Spleen (tissue), 11 donors: ENCODE data around the gene YIF1B. TPM values are rescaled to one million over a fixed set of nuclear protein-coding genes. Genes with fewer than 3 reads are reported as not detected.
A peak's percentile ranks its signal among the peaks of the same experiment; 100 is the strongest.

Experiments
- DNase-seq: peaks from one replicate; pipeline ENCODE4 v3.0.0-alpha.2; 2020
- H3K27ac ChIP-seq, 8 donors: fragments of 200-600 bp; sonication (generic) in 7 of 8; 1 replicate in 4 of 8; 2 replicates in 4 of 8; pipeline versions ENCODE4 v1.5.0 to v1.8.0; 2016 to 2021; ENCODE audit warnings: inconsistent platforms in 4 of 8, mild to moderate bottlenecking in 4 of 8, moderate library complexity in 1 of 8
- H3K27me3 ChIP-seq, 7 donors: fragments of 200-600 bp; sonication (generic) in 6 of 7; replicated peaks in 1 of 7; 1 replicate in 4 of 7; 2 replicates in 3 of 7; pipeline versions ENCODE4 v1.5.0 to v1.8.0; 2016 to 2021; ENCODE audit warnings: inconsistent platforms in 3 of 7, mild to moderate bottlenecking in 1 of 7
- H3K36me3 ChIP-seq, 6 donors: fragments of 200-600 bp; sonication (generic) in 5 of 6; 1 replicate in 4 of 6; 2 replicates in 2 of 6; pipeline versions ENCODE4 v1.5.0 to v1.8.0; 2016 to 2021; ENCODE audit warnings: inconsistent platforms in 2 of 6
- H3K4me1 ChIP-seq, 6 donors: fragments of 200-600 bp; sonication (generic) in 5 of 6; 1 replicate in 3 of 6; 2 replicates in 3 of 6; pipeline versions ENCODE4 v1.5.0 to v1.8.0; 2016 to 2021; ENCODE audit warnings: inconsistent platforms in 3 of 6
- H3K4me3 ChIP-seq, 8 donors: fragments of 200-600 bp; sonication (generic) in 7 of 8; 1 replicate in 4 of 8; 2 replicates in 4 of 8; pipeline versions ENCODE4 v1.5.0 to v1.8.0; 2016 to 2021; ENCODE audit warnings: inconsistent platforms in 4 of 8, mild to moderate bottlenecking in 4 of 8, moderate library complexity in 2 of 8
- H3K9me3 ChIP-seq, 8 donors: fragments of 200-600 bp; sonication (generic) in 7 of 8; 1 replicate in 4 of 8; 2 replicates in 4 of 8; pipeline versions ENCODE4 v1.5.0 to v1.8.0; 2016 to 2021; ENCODE audit warnings: inconsistent platforms in 4 of 8
- CTCF ChIP-seq, 11 experiments: fragments of 200-600 bp in 7 of 11; fragments of 450-650 bp in 4 of 11; sonication (generic) in 4 of 11; IDR thresholded peaks in 8 of 11; conservative IDR thresholded peaks in 3 of 11; 1 replicate in 7 of 11; 2 replicates in 4 of 11; pipeline versions ENCODE4 v1.4.0 to v1.8.0; 2016 to 2021; ENCODE audit warnings: antibody characterized with exemption in 11 of 11, inconsistent platforms in 4 of 11, mild to moderate bottlenecking in 1 of 11
- POLR2A ChIP-seq, 3 donors: fragments of 450-650 bp; IDR thresholded peaks; one replicate each; pipeline ENCODE4 v1.5.1; 2017; ENCODE audit warnings: antibody characterized with exemption in 3 of 3, mild to moderate bottlenecking in 1 of 3
- POLR2AphosphoS5 ChIP-seq, 3 donors: sonication (generic); formaldehyde crosslinking; IDR thresholded peaks; one replicate each; pipeline ENCODE4 v1.5.1; 2017; ENCODE audit warnings: antibody characterized with exemption in 3 of 3
- WGBS, 5 donors: extraction: QIAGEN DNeasy Blood & Tissue Kit in 3 of 5; methylation state at CpG; one replicate each; pipeline versions ENCODE4 v1.1.5 to v1.1.7; 2013 to 2018; 5-methylcytosine and 5-hydroxymethylcytosine counted together
- intact Hi-C: fragments of 100-400 bp; cut with DNase I; formaldehyde crosslinking; loops from one replicate; pipeline ENCODE4 v1.15.0; 2023; ENCODE audit warnings: low total_unique reads
- polyA plus RNA-seq, 3 donors: library from polyadenylated mRNA; stranded (reverse); fragments of 200-250 nt; gene quantifications; one replicate each; pipeline ENCODE4 v1.2.1, GENCODE V29; 2013
- total RNA-seq, 7 donors: library from RNA; depleted of rRNA in 3 of 7; stranded (reverse); fragments of >200 nt in 3 of 7; fragmentation: NEBNext Ultra II Directional in 4 of 7; extraction: Animal tissue kit (Norgen Biotek cat#: 25700) in 4 of 7; gene quantifications; one replicate each; pipeline versions ENCODE4 v1.1.0 to v1.2.1, GENCODE V29; 2016 to 2021
- donor health status: healthy with polysubstance abuse.
- donor health status: DM: no; HTN: no; CAD: no; lungs with moderate emphysema.
- donor health status: DM: no; HTN: no; CAD: no.
- donor health status: Bipolar disorder and iron deficiency.
- donor health status: healthy.
- donor health status: DM: no; HTN: no; CAD: no.
- donor health status: DM: yes; HTN: yes; CAD: no.

Gene YIF1B
- total and polyA plus RNA-seq, 10 donors = 31.4 to 56.7 (median 39.5) TPM

- Histone ChIP-seq H3K27me3 (no peaks in the 10 kb centered on the region), H3K4me3 (no peak overlapping the region), H3K9me3 (no peaks in the 10 kb centered on the region), H3K36me3 (peaks cover 0 to 16% (median 0%) of the 10 kb centered on the region in 6 donors), H3K4me1 (peaks cover 0 to 10% (median 4%) of the 10 kb centered on the region in 6 donors), H3K27ac (peak overlapping the region in 5 of 8 donors; percentile 13 to 59 (median 35))
- WGBS, 5 donors = 68 to 77% (median 73%) methylated on average over 10 to 11 of the region's 11 CpGs
- intact Hi-C loops = no loop called here
- TF ChIP-seq POLR2AphosphoS5 (IDR thresholded peaks at IDR 0.05) (peak in 2 of 3 donors; percentile 20 to 38), CTCF (IDR thresholded peaks at IDR 0.05 in 8 of 11, conservative IDR thresholded peaks at IDR 0.05 in 3 of 11) (no peak)
- no peak for DNase-seq
These were observed 16.7 kb downstream of the YIF1B start for GRCh38 chr19:38298821-38299680.

GRCh38 chr19:38294090-38294489 is 21.7 kb downstream of the YIF1B start:
- H3K4me1 ChIP-seq = peaks cover 0 to under 1% (median under 1%) of the 10 kb centered on the region in 6 donors
- WGBS, 5 donors = 82 to 98% (median 88%) methylated on average over 5 to 8 of the region's 8 CpGs
- no peaks in the 10 kb centered on the region for H3K27me3 ChIP-seq
- TF ChIP-seq POLR2AphosphoS5 (IDR thresholded peaks at IDR 0.05) (no peak), CTCF (IDR thresholded peaks at IDR 0.05 in 8 of 11, conservative IDR thresholded peaks at IDR 0.05 in 3 of 11) (no peak), POLR2A (IDR thresholded peaks at IDR 0.05) (no peak)
- H3K4me3 ChIP-seq = no peak overlapping the region
- H3K27ac ChIP-seq = no peak overlapping the region
- H3K9me3 ChIP-seq = no peaks in the 10 kb centered on the region
- intact Hi-C loops = no loop called here
- H3K36me3 ChIP-seq = peaks cover 0 to 53% (median 30%) of the 10 kb centered on the region in 6 donors
- no peak for DNase-seq

GRCh38 chr19:38293281-38293680 is 22.5 kb downstream of the YIF1B start:
- Histone ChIP-seq H3K27me3 (no peaks in the 10 kb centered on the region), H3K27ac (no peak overlapping the region), H3K36me3 (peaks cover 0 to 61% (median 34%) of the 10 kb centered on the region in 6 donors), H3K4me3 (no peak overlapping the region), H3K4me1 (peaks cover 0 to 9% (median 5%) of the 10 kb centered on the region in 6 donors), H3K9me3 (no peaks in the 10 kb centered on the region)
- DNase-seq = no peak
- intact Hi-C loops = no loop called here
- WGBS, 5 donors = 90 to 98% (median 96%) methylated on average over 9 of the region's 9 CpGs
- no peak for TF ChIP-seq POLR2AphosphoS5 (IDR thresholded peaks at IDR 0.05)
- no peak for TF ChIP-seq POLR2A (IDR thresholded peaks at IDR 0.05)
- no peak for TF ChIP-seq CTCF (IDR thresholded peaks at IDR 0.05 in 8 of 11, conservative IDR thresholded peaks at IDR 0.05 in 3 of 11)

GRCh38 chr19:38291855-38292254 is 23.9 kb downstream of the YIF1B start:
- TF ChIP-seq CTCF (IDR thresholded peaks at IDR 0.05 in 8 of 11, conservative IDR thresholded peaks at IDR 0.05 in 3 of 11) (no peak), POLR2AphosphoS5 (IDR thresholded peaks at IDR 0.05) (no peak), POLR2A (IDR thresholded peaks at IDR 0.05) (no peak)
- no peak for DNase-seq
- no peak overlapping the region for H3K4me3 ChIP-seq
- intact Hi-C loops = no loop called here
- H3K27ac ChIP-seq = no peak overlapping the region
- H3K27me3 ChIP-seq = no peaks in the 10 kb centered on the region
- H3K4me1 ChIP-seq = peaks cover 3 to 23% (median 17%) of the 10 kb centered on the region in 6 donors
- peaks cover 0 to 75% (median 38%) of the 10 kb centered on the region in 6 donors for H3K36me3 ChIP-seq
- H3K9me3 ChIP-seq = no peaks in the 10 kb centered on the region
- 71 to 95% (median 88%) methylated on average over 15 of the region's 15 CpGs for WGBS, 5 donors
